ENCODE data around the gene MAGI3.

Gene MAGI3

DNA sequence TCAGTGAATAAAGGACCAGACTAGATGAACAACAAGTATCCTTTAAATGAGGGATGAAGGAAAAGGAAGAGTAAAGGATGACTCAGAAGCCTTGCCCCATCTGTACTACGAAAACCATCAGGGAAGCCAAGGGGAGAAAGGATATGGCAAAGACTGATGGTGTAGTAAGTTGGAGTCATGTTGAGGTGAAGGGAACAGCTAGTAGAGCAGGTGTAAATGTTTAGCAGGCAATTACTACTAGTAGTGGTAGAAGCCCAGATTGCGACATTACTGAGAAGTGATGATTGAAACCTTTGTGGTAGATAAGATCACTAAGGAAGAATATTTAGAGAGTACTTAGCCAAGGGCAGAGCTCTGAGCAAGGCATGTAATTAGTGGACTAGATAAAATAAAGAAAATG, 285.0 kb downstream of the MAGI3 start:
- Histone ChIP-seq H3K36me3 (ENCODE audit: low read depth) (peaks cover 3% of the 10 kb centered on the region; the same call in 1 of the 2 replicates), H3K9me3 (ENCODE audit: severe bottlenecking) (no peaks in the 10 kb centered on the region), H3K27me3 (ENCODE audit: insufficient read depth, poor library complexity, severe bottlenecking) (no peaks in the 10 kb centered on the region), H3K4me3 (ENCODE audit: severe bottlenecking) (no peak overlapping the region), H3K4me1 (ENCODE audit: insufficient read depth, poor library complexity, severe bottlenecking) (peaks cover 7% of the 10 kb centered on the region), H3K27ac (ENCODE audit: poor library complexity, severe bottlenecking) (no peak overlapping the region)
- TF ChIP-seq, protein P1, sequence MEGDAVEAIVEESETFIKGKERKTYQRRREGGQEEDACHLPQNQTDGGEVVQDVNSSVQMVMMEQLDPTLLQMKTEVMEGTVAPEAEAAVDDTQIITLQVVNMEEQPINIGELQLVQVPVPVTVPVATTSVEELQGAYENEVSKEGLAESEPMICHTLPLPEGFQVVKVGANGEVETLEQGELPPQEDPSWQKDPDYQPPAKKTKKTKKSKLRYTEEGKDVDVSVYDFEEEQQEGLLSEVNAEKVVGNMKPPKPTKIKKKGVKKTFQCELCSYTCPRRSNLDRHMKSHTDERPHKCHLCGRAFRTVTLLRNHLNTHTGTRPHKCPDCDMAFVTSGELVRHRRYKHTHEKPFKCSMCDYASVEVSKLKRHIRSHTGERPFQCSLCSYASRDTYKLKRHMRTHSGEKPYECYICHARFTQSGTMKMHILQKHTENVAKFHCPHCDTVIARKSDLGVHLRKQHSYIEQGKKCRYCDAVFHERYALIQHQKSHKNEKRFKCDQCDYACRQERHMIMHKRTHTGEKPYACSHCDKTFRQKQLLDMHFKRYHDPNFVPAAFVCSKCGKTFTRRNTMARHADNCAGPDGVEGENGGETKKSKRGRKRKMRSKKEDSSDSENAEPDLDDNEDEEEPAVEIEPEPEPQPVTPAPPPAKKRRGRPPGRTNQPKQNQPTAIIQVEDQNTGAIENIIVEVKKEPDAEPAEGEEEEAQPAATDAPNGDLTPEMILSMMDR (IDR thresholded peaks at IDR 0.05; ENCODE audit: poor library complexity, severe bottlenecking), result no peak
- DNase-seq (ENCODE audit: low spot score), result no peak
- ATAC-seq (ENCODE audit: low read depth), result peak; percentile 35; the same call in 2 of the 3 replicates

DNA sequence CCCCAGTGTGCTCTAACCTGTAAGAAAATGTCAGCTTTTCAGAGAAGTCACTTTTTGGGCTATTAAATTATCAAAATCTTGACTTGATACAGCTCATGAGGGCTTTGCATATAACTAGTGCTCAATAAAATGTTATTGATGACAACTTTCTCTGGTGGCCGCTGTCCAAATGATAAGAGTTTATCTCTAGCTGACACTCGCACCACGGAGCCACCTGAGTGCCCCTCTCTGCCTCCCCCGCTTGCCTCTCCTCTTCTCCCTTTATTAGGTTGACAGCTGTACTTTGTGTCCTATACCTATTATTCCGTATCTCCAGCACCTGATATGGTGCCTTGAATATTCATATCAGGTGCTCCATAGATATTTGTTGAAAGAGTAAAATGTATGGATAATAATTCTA, 286.2 kb downstream of the MAGI3 start:
- ATAC-seq (ENCODE audit: low read depth) (no peak), DNase-seq (ENCODE audit: low spot score) (no peak)
- Histone ChIP-seq H3K4me3 (ENCODE audit: severe bottlenecking) (no peak overlapping the region), H3K36me3 (ENCODE audit: low read depth) (peaks cover 3% of the 10 kb centered on the region; the same call in 1 of the 2 replicates), H3K27me3 (ENCODE audit: insufficient read depth, poor library complexity, severe bottlenecking) (no peaks in the 10 kb centered on the region), H3K4me1 (ENCODE audit: insufficient read depth, poor library complexity, severe bottlenecking) (peaks cover 7% of the 10 kb centered on the region), H3K27ac (ENCODE audit: poor library complexity, severe bottlenecking) (no peak overlapping the region), H3K9me3 (ENCODE audit: severe bottlenecking) (no peaks in the 10 kb centered on the region)
- TF ChIP-seq, protein P1 (IDR thresholded peaks at IDR 0.05; ENCODE audit: poor library complexity, severe bottlenecking), result no peak

DNA sequence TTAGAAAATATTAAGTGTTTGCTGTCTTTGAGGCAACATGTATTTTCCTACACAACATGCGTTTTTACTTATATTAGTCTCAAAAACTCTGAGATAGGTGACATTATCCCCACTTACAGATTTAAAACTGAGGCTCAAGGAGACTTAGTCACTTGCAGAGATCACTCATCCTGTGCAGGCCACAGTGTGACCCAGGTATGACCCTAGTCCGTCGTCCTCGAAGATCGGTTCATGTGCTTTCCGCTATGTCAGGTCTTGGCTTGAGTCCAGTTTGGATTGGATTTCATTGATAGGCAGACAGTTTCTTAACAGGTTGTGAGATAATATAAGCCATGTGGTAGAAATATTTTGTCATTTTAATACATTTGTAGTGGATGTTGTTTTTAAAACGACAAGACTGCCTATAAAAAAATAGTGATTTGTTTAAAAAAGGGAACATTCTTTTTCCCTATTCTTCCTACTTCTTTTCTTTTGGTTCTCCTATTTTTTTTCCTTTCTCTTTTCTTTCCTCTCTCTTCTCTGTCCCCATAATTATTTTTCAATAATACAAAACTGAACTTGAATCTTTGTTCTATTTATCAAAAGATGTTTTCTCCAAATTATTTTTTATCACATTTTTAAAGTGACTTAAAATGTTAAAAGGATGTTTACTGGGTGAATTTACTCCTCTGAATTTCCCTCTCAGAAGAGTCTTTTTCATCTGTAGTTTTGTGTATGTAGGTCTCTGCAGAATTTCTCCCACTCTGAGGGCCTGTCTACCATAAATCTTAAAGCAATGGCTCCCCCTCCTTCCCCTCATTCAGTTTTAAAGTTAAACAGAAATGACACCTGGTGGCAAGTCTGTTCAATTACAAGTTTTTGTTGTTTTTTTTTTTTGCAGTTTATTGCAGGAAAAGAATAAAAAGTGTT, 287.2 kb downstream of the MAGI3 start:
- H3K4me1 ChIP-seq (ENCODE audit: insufficient read depth, poor library complexity, severe bottlenecking), result peaks cover 7% of the 10 kb centered on the region
- ATAC-seq (ENCODE audit: low read depth), result 0 out of 3 replicates have a peak, but pooled peaks have one; percentile 45
- no peak overlapping the region for H3K4me3 ChIP-seq (ENCODE audit: severe bottlenecking)
- no peaks in the 10 kb centered on the region for H3K27me3 ChIP-seq (ENCODE audit: insufficient read depth, poor library complexity, severe bottlenecking)
- peaks cover 5% of the 10 kb centered on the region for H3K36me3 ChIP-seq (ENCODE audit: low read depth)
- H3K27ac ChIP-seq (ENCODE audit: poor library complexity, severe bottlenecking), result no peak overlapping the region
- H3K9me3 ChIP-seq (ENCODE audit: severe bottlenecking), result no peaks in the 10 kb centered on the region
- TF ChIP-seq, protein P1 (IDR thresholded peaks at IDR 0.05; ENCODE audit: poor library complexity, severe bottlenecking), result peak; percentile 82
- no peak for DNase-seq (ENCODE audit: low spot score)

DNA sequence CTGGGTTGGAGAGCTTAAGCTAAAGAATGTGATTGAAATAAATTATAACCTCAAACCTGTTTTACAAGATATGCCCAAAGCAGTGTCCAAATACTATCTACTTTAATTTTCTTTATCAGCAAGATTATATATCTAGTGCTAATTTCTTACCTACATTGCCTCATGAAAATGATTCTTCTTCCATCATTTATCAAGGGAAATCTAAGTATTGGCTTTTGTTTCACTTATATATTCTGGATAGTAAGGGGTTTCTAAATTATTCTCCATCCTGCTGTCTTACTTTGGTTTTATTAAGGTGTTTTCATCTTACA, 287.8 kb downstream of the MAGI3 start:
- ATAC-seq (ENCODE audit: low read depth), result no peak
- H3K36me3 ChIP-seq (ENCODE audit: low read depth), result peaks cover 4% of the 10 kb centered on the region
- peaks cover 7% of the 10 kb centered on the region for H3K4me1 ChIP-seq (ENCODE audit: insufficient read depth, poor library complexity, severe bottlenecking)

More for the DNA sequence above, 287.8 kb downstream of the MAGI3 start:
- TF ChIP-seq, protein P1 (IDR thresholded peaks at IDR 0.05; ENCODE audit: poor library complexity, severe bottlenecking), result peak; percentile 50
- Histone ChIP-seq H3K4me3 (ENCODE audit: severe bottlenecking) (no peak overlapping the region), H3K9me3 (ENCODE audit: severe bottlenecking) (no peaks in the 10 kb centered on the region), H3K27me3 (ENCODE audit: insufficient read depth, poor library complexity, severe bottlenecking) (no peaks in the 10 kb centered on the region), H3K27ac (ENCODE audit: poor library complexity, severe bottlenecking) (no peak overlapping the region)
- no peak for DNase-seq (ENCODE audit: low spot score)
